Left colon (tissue), 2 donors: ENCODE measurements around the gene ZNF100. TPM values are rescaled to one million over a fixed set of nuclear protein-coding genes. Genes with fewer than 3 reads are reported as not detected.
A peak's percentile ranks its signal among the peaks of the same experiment; 100 is the strongest.
"Not testable (repeated sequence)": the region's sequence is repeated elsewhere in the genome, so short reads cannot be mapped to it uniquely, and the experiment has no call there.

ENCODE experiments used
- ATAC-seq: fragments of 200-7000 bp; cut with Tn5 transposase; one replicate; pipeline ENCODE4 v1.9.1; 2020; ENCODE audit warnings: mild to moderate bottlenecking, moderate library complexity
- DNase-seq, 2 donors: peaks; one replicate each; pipeline ENCODE4 v3.0.0-alpha.2; 2020
- intact Hi-C, 2 donors: fragments of 100-400 bp; cut with DNase I in 1 of 2; cut with micrococcal nuclease in 1 of 2; formaldehyde crosslinking; loops; one replicate each; pipeline versions ENCODE4 v1.11.2 to v1.14.0; 2022; cut with DNase I, micrococcal nuclease
- long read RNA-seq: library from polyadenylated mRNA; unstranded; transcript quantifications from one replicate; pipeline ENCODE4 v2.0.0, GENCODE V29; 2021
- total RNA-seq, 2 donors: library from RNA; stranded (reverse); fragmentation: NEBNext Ultra II Directional; extraction: Animal tissue kit (Norgen Biotek cat#: 25700); gene quantifications; one replicate each; pipeline ENCODE4 v1.2.1, GENCODE V29; 2021
- donor health status: DM: no; HTN: no; CAD: no.
- donor health status: DM: yes; HTN: yes; CAD: no.

The ZNF100 gene
- total RNA-seq = 10 to 100 TPM; 13.0 to 15.6 TPM
- long read RNA-seq, full-length matches to known transcripts = 6 of 10 reads
- long read RNA-seq, partial matches to known transcripts = 0 of 10 reads
- long read RNA-seq, other reads (novel, unspliced or antisense) = 4 of 10 reads

DNA sequence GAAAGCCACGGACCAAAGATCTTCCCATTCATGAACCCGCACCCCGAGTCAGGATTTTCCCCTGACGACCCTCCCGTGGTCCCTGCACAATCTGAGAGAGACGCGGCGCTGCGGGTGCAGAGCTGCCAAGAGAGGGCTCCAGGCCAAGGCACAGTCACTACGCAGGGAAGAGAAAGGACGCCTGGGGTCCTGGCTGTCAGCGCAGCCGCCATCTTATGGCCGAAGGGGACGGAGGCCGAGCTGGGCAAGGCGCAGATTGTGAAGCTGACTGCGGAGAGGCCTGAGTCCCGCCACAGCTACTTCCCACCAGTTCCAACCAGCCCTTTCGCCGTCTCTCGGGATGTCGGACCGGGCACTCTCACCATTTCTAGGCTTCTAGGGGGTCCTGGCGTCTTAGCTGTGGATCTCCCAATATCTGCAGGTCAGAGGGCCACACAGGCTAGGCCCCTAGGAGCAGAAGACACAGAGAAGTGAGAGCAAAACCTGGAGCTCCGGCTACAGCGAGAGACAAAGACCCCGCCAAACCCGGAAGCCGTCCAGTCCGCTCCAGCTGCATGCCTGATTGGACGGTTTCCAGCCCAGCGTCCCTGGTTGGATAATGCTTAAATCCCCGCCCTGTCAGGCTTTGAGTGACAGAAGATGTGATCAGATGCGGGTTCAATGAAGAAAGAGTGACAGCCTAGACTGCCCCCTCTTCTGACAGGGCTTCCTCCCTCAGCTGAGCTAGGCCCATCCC, at the start of gene ZNF100:
Gene ZNF100 (minus strand): TSS at position 515 of the 736 bp plus-strand sequence. CDS start 150 bp downstream, at position 365.
- ATAC-seq = peak; percentile 96
- DNase-seq = peak; percentile 95 to 96
- intact Hi-C loops = no loop called here

DNA sequence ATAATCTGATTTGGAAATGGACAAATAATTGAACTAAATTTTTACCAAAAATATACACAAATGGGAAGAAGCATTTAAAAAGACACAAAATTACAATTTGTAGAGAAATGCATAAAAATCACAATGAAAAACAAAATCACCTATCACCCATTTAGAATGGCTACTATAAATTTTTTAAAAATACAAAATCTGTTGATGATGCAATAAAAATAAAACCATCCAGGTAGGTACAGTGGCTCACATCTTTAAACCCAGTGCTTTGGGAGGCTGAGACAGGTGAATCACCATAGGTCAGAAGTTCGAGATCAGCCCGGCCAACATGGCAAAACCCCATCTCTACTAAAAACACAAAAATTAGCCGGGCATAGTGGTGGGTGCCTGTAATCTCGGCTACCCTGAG, 45.1 kb upstream of the ZNF100 start:
- ATAC-seq (no peak), DNase-seq (no peak)
- intact Hi-C loops = no loop called here

DNA sequence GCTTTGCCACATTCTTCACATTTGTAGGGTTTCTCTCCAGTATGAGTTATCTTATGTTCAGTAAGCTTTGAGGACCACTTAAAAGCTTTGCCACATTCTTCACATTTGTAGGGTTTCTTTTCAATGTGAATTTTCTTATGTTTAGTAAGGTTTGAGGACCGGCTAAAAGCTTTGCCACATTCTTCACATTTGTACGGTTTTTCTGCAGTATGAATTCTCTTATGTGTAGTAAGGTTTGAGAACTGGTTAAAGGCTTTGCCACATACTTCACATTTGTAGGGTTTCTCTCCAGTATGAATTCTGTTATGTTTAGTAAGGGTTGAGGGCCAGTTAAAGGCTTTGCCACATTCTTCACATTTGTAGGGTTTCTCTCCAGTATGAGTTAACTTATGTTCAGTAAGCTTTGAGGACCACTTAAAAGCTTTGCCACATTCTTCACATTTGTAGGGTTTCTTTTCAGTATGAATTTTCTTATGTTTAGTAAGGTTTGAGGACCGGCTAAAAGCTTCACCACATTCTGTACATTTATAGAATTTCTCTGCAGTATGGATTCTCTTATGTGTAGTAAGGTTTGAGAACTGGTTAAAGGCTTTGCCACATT, 41.1 kb upstream of the ZNF100 start:
- DNase-seq, intact Hi-C loops, ATAC-seq: not testable (repeated sequence)

DNA sequence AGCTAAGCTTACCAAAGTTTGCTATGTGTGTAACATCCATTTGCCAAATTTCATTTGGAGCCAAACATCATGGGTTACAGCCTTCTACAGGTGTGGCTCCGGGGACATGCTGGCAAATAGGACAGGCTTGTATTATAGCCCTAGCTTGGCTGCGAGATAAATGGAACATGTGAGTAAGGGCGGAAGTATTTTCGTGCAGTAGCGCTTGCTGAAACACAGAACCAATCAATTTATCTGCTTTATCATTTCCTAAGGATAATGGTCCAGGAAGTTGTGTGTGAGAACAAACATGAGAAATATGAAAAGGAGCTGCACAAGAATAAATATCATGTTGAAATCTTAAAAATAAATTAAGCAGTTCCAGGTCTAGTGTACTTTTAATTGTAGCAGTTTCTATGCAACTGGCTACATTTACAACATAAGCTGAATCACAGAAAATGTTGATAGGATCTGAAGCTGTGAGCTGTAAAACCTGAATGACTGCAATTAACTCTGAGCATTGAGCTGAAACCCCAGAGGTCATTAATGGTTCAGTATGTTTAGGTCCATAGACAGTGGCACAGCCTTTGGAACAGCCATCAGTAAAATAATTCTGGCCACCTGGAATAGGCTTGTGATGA, 22.2 kb upstream of the ZNF100 start:
- no peak for DNase-seq

DNA sequence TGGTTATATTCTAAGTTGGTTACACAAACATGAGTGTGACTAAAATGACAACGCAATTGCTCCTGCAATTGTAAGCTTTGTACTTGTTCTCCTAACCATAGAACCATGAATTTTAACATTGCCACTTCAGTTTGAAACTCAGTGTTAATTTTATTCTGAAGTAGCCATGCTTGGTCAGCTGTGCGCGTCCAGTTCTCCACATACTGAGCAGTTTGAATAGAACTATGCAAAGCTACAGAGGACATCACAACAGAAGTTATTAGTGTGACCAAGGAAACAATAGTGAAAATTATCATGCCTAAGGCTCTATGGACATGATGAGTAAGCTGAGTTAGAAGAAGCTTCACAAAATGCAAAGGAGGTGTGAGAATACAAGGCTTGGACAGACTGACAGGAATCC, 19.6 kb upstream of the ZNF100 start:
- intact Hi-C loops = no loop called here
- no peak for DNase-seq
- no peak for ATAC-seq

More for the DNA sequence above, 22.2 kb upstream of the ZNF100 start:
- ATAC-seq = no peak
- intact Hi-C loops = no loop called here

DNA sequence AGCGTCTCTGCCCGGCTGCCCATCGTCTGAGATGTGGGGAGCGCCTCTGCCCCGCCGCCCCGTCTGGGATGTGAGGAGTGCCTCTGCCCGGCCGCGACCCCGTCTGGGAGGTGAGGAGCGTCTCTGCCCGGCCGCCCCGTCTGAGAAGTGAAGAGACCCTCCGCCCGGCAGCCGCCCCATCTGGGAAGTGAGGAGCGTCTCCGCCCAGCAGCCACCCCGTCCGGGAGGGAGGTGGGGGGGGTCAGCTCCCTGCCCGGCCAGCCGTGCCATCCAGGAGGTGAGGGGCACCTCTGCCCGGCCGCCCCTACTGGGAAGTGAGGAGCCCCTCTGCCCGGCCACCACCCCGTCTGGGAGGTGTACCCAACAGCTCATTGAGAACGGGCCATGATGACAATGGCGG, 8.4 kb upstream of the ZNF100 start:
- DNase-seq, intact Hi-C loops, ATAC-seq: not testable (repeated sequence)

DNA sequence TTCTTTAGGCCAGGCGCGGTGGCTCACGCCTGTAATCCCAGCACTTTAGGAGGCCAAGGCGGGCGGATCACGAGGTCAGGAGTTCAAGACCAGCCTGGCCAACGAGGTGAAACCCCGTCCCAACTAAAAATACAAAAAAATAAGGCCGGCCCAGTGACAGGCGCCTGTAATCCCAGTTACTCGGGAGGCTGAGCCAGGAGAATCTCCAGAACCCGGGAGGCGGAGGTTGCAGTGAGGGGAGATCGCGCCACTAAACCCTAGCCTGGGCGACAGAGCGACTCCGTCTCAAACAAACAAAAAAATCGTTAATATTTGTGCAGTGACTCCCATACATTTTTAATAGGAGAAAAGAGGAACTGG, 694 bp downstream of the ZNF100 start:
- intact Hi-C loops, DNase-seq: not testable (repeated sequence)
- ATAC-seq = peak; percentile 28

DNA sequence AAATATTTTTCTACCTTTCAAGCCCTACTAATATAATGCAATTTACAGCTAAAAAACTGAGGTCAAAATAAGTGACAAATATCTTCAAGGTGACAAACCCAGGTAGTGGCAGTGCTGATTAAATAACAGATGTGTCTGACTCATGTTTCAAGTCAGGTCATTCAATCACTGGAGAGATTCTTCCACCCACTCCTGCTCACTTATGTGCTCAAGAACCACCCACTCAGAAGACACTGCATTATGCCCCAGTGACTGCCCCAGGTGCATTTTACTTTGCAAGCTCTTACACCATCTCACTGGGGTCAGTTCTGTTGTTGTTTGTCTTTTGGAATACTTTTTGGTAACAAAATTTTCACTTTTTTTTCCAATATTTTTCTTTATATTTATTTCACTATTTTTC, 2.2 kb downstream of the ZNF100 start:
- DNase-seq = no peak
- no peak for ATAC-seq
- intact Hi-C loops = no loop called here

DNA sequence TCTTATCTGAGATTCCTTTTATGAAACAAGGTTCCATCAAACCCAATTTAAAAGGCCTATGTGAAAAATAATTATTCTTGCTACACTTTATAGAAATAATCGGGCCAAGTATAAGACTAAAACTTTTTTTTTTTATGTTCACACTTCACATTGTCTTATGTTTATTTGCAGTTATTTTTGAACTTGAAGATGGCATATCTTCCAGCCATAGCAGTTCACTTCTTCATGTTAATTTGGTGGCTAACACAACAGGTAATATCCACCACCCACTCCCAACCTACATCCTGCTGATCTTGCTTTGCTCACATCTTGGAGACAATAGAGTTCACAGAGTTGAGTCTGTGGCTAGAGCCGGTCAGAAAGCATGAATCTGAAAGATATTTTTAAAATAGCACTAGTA, 5.8 kb downstream of the ZNF100 start:
- intact Hi-C loops, ATAC-seq, DNase-seq: not testable (repeated sequence)

DNA sequence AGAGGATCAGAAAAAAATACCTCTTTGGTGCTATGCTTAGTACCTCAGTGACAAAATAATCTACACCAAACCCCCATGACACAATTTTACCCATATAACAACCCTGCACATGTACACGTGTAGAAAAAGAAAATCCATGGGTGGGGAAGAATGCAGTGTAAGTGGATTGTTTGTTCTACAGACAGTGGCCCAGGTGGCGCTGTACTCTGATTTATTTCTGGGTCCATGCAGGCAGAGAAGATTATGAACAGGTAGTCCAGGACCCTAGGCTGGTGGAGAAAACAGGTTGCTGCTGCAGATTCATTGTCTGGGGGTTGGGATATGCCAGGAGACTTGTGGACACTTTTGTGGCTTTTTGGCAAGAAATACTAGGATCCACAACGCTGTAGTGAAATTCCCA, 9.1 kb downstream of the ZNF100 start:
- ATAC-seq = no peak
- intact Hi-C loops = no loop called here
- no peak for DNase-seq

DNA sequence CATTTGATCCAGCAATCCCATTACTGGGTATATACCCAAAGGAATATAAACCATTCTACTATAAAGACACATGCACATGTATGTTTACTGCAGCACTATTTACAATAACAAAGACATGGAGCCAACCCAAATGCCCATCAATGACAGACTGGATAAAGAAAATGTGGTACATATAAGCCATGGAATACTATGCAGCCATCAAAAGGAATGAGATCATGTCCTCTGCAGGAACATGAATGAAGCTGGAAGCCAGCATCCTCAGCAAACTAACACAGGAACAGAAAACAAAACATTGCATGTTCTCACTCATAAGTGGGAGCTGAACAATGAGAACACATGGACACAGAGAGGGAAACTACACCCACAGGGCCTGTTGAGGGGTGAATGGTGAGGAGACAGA, 11.8 kb downstream of the ZNF100 start:
- ATAC-seq, DNase-seq, intact Hi-C loops: not testable (repeated sequence)

DNA sequence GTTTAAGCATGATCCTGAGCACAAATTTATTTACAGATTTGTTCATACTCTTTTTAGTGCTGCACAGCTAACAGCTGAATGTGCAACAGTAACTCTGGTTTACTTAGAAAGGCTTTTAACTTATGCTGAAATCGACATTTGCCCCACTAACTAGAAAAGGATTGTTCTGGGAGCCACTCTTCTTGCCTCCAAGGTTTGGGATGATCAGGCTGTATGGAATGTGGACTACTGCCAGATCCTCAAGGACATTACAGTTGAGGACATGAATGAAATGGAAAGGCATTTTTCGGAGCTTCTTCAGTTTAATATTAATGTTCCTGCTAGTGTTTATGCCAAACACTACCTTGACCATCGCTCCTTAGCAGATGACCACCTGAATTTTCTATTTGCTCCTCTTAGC, 16.0 kb downstream of the ZNF100 start:
- intact Hi-C loops = no loop called here
- ATAC-seq = no peak
- no peak for DNase-seq

DNA sequence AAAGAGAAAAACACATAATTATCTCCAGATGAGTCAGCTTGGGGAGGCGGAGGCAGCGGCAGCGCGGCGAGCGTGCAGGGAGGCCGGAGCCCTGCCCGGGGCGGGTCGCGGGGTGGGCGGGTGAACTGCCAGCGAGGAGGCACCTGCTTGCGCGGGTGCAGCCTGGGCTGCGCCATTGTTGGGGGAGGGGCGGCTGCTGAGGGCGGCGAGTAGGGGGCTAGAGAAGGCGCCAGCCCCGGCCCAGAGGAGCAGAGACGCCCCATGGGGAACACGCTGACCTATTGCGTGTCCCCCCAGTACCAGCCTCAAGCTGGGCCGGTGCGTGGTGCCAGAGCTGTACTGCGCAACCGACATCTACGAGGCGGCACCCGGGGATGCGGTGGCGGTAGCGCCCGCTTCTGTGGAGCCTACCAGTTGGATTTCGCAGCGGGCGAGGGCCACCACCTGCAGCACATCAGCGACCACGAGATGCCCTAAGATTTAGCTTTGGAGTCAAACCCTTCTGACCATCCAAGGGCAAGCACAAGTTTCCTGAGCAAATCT, 16.7 kb downstream of the ZNF100 start:
- DNase-seq (no peak), ATAC-seq (no peak)
- intact Hi-C loops = no loop called here

DNA sequence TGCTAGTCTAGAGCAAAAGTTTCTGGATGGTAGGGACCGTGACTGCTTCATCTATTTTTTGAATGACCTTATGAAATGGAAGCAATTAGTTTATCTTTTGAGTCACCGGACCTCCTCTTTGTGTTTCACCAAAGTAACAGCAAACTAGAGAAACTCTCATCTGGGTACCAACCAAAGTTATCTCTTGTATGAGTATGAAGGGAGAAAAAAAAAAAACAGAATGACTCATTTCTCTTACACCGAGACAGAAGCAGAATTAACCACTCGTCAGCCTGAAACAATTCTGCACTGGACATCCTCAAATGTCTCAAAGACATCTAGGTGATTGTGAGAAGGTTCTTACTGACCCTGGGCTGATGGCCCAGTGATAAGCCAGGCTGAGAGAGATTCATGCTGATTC, 18.3 kb downstream of the ZNF100 start:
- intact Hi-C loops = no loop called here

DNA sequence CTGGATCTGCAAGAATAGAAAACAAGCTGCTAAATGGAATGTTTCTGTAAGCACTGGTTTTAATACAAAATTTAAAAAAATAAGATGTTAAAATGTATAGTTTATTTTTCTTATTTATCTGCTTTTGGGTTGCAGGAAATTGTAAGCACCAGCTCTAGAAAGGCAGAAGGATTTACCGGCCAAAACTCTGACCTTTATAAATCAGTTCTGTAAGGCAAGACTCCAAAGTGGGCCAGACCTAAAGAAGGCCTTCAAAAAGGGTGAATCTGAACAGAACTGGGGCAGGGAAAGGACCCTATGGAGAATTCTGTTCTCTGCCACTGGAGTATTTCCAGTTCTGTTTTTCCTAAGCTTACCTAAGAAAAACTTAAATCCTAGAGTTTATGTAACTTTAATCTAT, 19.3 kb downstream of the ZNF100 start:
- no peak for ATAC-seq
- no peak for DNase-seq
- intact Hi-C loops = no loop called here

More for the DNA sequence above, 18.3 kb downstream of the ZNF100 start:
- DNase-seq (no peak), ATAC-seq (no peak)

DNA sequence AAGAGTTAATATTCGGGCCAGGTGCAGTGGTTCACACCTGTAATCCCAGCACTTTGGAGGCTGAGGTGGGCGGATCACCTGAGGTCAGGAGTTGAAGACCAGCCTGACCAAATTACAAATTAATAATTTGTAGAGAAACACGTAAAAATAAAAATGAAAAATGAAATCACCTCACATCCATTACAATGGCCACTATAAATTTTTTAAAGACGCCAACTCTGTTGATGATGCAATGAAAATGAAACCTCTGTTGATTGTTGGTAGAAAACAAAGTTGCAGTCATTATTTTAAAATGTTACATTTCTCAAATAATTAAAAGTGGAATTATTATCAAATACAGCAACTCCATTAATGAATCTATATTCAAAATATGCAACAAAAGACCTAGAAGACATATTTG, 26.8 kb downstream of the ZNF100 start:
- DNase-seq (no peak), ATAC-seq (no peak)
- intact Hi-C loops = no loop called here

DNA sequence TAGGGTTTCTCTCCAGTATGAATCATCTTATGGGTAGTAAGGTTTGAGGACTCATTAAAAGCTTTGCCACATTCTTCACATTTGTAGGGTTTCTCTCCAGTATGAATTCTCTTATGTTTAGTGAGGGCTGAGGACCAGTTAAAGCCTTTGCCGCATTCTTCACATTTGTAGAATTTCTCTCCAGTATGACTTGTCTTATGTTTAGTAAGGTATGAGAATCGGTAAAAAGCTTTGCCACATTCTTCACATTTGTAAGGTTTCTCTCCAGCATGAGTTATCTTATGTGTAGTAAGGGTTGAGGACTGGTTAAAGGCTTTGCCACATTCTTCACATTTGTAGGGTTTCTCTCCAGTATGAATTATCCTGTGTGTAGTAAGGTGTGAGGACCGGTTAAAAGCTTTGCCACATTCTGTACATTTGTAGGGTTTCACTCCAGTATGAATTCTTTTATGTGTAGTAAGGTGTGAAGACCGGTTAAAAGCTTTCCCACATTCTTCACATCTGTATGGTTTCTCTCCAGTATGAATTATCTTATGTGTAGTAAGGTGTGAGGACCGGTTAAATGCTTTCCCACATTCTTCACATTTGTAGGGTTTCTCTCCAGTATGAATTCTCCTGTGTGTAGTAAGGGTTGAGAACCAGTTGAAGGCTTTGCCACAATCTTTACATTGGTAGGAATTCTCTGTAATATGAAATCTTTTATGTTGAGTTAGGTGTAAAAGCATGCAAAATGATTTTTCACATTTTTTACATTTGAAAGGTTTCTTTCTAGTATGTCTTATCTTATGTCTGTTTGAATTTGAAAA, 40.2 kb downstream of the ZNF100 start:
- intact Hi-C loops, ATAC-seq, DNase-seq: not testable (repeated sequence)

DNA sequence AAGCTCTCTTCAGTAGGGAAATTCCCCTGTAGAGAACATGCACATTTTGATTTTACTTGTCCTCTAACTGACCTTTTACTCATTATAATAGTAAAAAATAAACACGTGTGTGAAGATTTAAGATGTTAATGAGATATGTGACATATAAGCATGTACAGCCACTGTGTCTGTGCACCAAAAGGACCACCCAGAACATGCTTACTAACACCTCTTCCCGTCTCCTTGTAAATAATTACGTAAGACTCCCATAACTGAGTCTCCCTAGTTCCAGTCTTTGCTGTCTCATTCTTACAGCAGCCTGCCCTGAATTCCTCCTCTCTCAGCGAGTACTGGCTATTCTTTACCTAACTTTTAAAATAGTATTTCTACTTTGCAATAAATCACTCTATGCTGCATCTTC, 53.6 kb downstream of the ZNF100 start:
- intact Hi-C loops = no loop called here
- no peak for DNase-seq
- no peak for ATAC-seq

DNA sequence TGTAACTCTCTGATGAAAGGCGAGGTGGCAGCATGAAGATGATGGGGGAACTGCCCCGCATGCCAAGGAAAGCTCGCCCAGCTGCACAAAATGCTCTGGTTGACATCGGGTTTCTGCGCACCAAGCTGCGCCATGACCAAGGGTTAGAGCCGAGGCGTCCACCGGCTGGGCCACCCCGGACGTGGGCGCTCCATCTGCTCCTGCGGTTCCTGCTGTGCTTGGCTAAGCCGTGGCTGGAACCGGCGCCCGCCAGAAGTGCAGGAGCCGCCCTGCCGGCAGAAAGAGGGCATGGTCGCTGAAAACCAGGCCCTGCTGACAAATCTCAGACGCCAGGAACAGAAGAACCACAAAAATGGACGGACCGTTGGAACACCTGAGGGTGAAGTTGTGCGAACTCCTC, 57.9 kb downstream of the ZNF100 start:
- DNase-seq (no peak), ATAC-seq (no peak)
- intact Hi-C loops = no loop called here
